ENCODE measurements around the gene POLN.

DNA sequence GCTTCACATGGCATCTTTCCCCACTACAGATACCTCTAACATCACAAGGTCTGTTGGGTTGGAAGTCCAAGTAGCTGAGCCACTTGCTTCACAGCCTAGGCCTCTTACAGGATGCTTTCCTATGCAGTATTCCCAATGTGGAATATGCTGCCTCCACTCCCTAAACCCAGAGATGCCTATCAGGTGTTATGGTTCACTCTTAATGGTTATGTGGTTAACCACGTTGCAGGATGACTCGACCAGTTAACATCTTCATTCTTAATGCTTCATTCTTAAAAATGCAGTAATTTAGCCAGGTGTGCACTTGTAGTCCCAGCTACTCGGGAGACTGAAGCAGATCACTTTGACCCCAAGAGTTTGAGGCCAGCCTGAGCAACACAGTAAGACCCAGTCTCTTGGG is 24.2 kb downstream of the POLN start:
- TF ChIP-seq POLR2AphosphoS5 (IDR thresholded peaks at IDR 0.05; ENCODE audit: borderline replicate concordance, low read depth, low read length): no peak
- TF ChIP-seq EZH2 (IDR thresholded peaks at IDR 0.05): no peak
- TF ChIP-seq FOXP2 (optimal IDR thresholded peaks at IDR 0.05; ENCODE audit: control extremely low read depth, extremely low read length, insufficient read depth): no peak

Data from SK-N-MC (cell line).